DMS114 treated with DMSO at 0.1 percent for 48 hours (cell line): Measurements from ENCODE around the gene GOLIM4.
"Not testable (repeated sequence)": the region's sequence is repeated elsewhere in the genome, so short reads cannot be mapped to it uniquely, and the experiment has no call there.

Experiments used
- DNase-seq: peaks from one replicate; lab custom pipeline; 2025; ENCODE audit not compliant: unreplicated experiment; lab: John Stamatoyannopoulos, UW

GOLIM4 gene

DNA sequence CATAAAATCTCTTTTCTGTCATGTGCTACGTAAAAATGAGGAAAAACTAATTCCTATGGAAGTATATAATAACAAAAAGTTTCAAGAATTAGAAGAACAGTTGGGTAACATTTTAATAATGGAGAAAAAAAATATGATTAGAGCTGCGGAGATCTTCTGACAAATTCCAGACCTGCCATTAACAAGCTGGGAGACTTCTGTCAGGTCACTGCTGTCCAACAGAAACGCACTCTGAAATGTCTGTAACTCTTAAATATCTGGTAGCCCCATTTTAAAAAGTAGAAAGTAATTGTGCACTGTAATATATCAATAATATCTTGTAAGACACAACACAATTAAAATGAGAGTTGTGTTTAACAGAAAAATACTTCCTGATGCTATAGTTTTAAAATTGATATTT lies 15.7 kb downstream of the GOLIM4 start:
- no peak for DNase-seq

DNA sequence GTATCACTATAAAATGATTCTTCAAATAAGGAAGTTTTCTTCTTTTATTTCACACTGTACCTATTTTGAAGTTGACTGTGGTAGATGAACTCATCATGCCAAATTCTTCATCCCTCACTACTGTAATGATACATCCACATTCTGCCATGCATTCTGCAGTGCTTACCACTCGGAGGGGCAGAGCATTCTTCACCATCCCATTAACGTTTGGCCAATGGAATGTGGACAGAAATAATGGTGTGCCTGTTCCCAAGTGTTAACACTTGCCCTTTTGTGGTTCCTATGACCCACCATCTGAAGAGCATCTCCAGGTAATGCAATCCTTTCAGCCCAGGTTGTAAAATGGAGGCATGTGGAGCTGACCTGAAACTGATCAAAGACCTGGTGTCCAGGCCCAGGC lies 18.6 kb downstream of the GOLIM4 start:
- DNase-seq, result no peak

DNA sequence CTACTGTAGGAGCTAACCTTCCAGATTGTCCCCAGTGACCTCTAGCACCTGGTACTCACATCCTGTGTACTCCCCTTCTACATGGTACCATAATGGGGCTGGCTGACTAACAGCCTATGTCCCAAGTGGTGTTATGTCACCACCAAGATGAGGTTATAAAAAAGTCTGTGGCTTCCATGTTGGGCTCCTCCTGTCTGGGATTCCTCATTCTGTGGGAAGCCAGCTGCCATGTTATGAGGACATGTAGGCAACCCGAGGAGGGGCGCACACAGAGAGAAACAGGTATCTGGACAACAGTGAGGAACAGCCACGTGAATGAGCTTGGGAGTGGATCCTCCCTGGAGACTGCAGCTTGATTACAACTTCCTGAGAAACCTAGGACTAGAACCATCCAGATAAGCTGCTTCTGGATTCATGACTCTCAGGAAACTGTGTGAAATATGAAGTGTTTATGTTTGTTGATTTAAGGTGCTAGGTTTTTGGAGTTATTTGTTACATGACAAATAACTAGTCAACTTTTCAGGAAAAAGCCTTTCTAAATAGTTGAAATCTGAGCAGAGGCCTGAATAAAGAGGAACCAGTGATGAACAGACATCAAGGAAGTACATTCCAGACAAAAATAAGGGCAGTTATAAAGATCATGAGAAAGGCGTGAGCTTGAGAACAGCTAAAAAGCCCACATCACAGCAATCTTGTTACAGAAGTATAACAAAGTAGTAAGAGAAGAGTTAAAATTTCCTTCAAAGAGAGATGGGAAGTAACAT lies 21.7 kb downstream of the GOLIM4 start:
- DNase-seq, result no peak

DNA sequence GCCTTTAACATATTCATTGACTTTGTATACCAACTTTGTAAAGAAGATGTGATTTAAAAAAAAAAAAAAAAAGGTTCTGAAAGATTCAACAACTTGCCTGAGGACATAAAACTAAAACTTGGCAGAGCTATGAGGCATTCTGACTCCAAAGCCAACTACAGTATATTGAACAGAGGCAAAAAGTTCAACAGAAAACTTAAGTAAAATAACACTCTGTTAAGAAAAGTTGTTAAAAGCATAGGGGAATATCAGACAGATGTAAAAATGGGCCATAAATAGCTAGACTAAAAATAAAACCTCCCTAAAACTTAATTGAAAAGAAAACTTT lies 23.4 kb downstream of the GOLIM4 start:
- DNase-seq, result no peak

DNA sequence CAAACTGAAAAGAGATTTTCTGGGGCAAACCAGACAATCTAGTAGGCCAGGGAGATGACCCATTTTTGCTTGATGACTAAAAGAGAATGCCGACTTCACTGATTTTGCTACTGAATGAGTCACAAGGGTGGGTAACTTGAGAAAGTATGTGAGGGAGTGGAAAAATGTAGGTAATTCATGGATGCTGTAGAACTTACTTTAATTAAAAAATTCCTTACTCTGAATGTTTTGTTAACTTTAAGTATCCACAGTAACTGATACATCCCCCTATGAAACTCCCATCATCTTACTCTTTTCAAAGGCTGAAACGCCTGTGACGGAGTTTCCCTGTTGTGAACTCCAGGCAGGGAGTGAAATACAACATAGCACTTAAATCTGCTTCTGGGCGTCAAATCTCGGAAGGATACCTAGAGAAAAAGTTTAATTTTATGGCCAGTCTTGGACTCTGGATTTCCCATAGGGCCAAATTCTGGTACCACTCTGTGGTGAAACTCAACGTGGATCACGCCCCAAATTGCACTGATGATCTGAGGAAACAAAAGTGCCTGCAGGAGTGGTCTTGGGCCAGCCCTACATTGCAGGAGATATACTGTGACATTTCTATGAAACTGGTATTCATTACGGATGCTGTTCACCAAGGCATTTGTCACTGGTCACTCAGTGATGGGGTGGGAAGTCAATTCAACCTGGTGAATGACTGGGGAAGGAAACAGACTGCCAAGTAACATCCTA lies 24.0 kb downstream of the GOLIM4 start:
- DNase-seq, result no peak

DNA sequence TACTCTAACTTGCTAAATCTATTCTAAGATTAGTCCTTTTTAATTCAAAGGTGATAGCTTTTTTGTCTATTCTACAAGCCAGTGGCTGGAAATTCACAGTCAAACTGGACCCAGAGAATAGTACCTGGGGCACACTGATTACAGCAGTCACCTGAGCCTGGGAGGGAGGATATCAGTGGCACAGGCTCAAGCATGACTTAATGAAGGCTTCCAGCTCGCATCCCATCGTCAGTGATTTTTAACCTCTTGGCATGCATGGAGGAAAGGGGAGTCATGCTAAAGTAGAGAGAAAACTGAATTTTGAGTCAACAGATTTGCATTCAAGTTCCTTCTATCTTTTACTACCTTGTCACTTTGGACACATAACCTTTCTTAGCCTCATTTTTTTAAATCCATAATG lies 24.8 kb downstream of the GOLIM4 start:
- DNase-seq, result no peak

DNA sequence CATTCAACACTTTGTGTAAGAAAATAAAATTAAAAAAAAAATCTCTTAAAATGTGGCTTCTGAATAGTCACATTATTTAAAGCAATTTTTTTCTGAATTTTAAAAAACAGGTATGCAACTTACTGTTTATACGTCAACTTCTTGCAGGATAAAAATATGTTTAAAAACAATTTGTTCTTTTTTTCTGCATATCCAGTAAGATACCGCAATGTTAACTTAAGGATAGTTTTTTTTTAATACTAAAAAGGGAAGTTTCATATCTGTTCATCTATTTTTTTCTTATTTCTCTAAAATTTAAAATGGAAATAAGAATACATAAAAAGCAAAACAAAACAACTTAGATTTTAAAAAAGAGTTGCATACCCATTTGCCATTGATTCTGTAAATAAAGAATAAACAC lies 27.4 kb downstream of the GOLIM4 start:
- DNase-seq, result no peak

DNA sequence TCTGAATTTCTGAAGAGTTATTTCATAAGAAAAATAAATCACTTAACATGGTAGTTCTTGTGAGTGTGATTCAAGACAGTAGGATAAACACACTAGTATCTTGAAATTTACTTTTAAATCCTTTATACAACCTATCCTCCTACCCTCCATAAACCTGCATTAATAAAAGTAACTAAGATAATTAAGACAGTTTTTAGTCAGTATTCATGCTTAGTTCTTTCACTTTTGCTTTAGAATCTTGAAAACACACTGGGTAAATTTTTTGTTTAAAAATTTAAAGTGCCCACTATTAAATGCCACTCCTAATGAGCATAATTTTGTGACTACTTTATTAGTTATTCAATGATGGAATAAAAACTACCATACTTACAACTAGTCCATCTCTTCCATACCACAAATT lies 28.8 kb downstream of the GOLIM4 start:
- DNase-seq, result no peak

DNA sequence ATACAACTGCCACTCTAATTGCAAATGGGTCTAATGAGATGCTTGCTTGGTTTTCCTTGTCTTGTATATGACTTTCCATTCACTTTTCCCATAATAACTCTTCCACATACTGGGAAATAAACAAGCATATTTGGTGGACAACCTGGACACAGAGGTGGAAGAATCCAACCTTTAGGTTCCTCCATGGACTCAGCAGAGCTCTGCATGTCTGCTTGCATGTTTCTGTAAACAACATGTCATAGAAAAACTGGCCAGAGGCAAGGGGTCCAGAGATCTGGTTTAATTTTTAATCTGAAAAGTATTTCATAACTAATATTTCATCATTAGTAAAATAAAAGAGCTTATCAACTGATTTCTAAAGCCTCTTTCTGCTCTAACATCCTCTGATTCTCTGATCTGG lies 30.2 kb downstream of the GOLIM4 start:
- DNase-seq, result no peak

DNA sequence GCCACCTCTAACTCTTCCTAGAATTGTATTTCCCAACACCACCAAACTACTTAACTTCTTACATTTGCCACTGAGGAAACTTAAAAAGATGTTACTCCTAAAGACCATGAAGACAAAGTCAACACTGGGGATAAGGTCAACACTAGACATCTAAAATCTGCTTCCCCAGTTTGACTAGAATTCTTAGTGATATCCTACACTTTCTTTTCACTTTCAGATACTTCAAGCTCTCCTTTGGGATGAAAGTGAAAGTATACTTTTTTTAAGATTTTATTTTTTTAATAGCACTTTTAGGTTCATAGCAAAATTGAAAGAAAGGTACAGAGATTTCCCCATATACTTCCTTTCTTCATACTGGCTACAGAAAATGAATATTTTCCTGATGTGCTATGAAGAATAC lies 32.6 kb downstream of the GOLIM4 start:
- no peak for DNase-seq

DNA sequence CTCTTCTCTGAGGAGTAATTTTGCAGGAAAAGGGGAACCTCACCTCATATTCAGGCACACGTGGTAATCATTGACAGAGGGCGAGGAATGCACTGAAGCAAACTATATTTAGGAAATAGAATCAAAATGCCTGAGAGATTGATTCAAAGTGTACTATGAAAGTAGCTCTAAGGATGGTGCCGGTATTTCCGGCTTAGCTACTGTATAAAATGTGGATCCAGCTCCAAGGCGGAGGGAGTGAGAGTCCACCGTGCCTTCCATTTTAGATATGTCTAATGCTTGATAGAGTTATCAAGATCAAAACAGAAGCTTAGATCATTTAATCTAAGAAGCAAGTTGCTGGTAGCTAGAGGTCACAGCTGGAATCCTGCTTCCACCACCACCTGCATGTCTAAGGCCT lies 33.0 kb downstream of the GOLIM4 start:
- no peak for DNase-seq

DNA sequence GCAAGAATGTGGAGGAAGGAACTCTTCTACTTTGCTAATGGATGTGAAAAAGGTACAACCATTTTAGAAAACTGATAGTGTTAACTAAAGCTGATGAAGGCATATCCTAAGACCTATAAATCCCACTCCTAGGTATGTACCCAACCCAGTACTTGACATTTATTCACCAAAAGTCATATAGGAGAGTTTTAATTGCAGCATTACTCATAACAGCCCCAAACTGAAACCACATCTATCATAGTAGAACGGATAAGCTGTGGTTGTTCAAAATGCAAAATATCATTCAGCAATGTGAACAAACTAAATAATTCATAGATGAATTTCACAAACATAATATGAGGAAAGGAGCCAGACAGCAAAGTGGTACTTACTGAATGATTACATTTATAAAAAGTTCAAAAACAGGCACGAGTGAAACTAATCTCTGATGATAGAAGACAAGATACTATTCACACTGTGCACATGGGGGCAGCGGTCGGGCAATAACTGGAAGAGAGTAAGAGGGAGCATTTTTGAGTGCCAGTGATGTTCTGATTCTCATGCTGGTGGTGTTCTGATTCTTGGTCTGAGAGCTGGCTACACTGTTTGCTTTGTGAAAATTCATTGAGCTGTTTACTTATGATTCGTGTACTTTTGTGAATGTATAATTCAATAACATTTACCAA lies 34.3 kb downstream of the GOLIM4 start:
- DNase-seq, result no peak

DNA sequence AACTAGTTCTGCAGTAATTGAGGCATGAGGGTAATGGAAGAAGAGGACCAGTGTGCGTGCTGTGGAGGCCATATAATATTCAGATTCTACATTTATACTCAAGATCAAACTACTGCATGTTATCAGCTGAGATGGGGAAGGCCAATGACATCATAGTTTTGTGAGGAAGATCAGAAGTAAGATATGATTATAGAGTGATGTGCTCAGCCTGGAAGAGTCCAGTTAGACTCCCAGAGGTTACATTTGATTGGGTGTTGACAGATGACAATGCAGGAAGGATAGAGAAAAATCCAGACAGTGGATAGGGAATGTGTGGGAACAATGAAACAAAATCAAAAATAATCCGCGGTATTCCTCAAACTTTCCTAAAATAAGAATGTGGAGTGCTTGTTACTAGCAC lies 35.4 kb downstream of the GOLIM4 start:
- DNase-seq, result no peak

DNA sequence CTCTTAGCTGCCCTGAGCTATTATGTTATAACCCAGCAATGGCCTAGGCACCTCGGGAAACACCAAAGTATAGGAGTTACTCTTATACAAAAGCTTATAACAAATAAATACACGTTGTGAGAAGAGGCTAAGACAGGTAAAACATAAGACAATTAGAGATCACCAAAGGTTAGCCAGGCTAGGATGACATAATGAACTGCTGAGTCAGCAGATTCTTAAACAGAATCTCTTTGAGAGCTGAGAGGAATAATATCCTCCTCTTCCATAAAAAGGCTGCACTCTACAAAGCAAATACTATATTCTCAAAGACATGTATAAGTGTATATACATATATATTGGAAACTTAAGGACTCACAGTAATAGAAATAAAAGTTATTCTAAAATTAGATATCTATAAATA lies 37.2 kb downstream of the GOLIM4 start:
- DNase-seq, result no peak

DNA sequence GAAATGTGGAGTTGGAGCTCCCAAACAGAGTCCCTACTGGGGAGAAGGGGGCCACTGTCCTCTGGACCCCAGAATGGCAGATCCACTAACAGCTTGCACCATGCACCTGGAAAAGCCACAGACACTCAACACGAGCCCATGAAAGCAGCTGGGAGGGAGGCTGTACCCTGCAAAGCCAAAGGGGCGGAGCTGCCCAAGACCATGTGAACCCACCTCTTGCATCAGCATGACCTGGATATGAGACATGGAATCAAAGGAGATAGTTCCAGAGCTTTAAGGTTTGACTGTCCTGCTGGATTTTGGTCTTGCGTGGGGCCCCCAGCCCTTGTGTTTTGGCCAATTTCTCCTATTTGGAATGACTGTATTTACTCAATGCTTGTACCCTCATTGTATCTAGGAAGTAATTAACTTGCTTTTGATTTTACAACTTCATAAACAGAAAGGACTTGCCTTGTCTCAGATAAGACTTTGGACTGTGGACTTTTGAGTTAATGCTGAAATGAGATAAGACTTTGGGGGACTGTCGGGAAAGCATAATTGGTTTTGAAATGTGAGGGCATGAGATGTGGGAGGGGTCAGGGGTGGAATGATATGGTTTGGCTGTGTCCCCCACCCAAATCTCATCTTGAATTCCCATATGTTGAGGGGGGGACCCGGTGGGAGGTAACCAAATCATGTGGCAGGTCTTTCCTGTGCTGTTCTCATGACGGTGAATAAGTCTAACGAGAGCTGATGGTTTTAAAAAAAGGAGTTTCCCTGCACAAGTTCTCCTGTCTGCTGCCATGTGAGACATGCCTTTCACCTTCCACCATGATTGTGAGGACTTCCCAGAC lies 39.1 kb downstream of the GOLIM4 start:
- DNase-seq, result not testable (repeated sequence)

DNA sequence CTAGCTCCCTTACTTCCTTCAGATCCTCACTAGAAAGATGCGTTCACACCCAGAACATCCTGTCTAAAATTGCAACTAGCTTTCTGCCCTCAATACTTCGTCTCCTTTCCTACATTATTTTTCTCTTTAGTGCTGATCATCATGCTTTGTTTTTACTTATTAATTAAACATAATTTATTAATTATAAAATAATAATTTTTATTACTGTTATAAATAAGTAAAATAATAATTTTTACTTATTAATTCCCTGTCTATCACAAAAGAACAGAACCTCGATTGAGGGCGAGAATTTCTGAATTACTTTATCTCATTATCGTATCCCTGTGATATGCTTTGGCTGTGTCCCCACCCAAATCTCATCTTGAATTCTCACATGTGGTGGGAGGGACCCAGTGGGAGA lies 41.3 kb downstream of the GOLIM4 start:
- DNase-seq, result no peak

DNA sequence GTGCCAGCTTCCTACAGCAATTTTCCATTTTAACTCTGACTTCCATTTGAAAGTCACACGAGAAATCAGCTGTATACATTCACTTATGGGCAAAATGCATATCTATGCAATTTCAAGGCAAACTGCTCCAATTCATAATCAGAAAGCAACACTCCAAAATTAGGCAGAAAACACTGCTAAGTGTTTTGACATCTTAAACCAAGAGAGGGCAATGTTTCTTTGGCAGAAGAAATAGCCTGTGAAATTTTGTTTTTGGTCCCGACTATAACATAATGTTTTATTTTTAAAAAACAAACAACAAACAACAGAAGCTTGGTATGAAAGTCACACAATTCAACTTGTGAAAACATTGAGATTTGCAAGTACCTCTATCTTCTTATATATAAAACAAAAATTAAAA lies 42.6 kb downstream of the GOLIM4 start:
- DNase-seq, result no peak

DNA sequence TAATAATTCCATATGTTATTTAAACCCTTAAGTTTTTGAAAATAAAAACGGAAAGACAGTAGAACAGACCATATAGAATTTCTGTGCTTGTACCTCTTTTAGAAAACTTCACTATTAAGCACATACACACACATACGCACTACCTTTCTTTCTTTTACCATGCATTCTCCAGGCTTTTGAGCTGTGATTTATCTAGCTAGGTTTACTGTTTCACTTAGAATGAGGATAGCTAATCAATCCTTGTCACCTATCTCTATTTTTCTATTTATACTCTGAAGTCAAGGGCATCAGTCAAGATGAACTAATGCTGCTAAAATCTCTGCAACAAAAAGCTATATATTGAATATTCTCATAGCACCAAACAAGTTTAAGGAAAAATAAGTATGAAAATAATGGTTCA lies 43.2 kb downstream of the GOLIM4 start:
- no peak for DNase-seq

DNA sequence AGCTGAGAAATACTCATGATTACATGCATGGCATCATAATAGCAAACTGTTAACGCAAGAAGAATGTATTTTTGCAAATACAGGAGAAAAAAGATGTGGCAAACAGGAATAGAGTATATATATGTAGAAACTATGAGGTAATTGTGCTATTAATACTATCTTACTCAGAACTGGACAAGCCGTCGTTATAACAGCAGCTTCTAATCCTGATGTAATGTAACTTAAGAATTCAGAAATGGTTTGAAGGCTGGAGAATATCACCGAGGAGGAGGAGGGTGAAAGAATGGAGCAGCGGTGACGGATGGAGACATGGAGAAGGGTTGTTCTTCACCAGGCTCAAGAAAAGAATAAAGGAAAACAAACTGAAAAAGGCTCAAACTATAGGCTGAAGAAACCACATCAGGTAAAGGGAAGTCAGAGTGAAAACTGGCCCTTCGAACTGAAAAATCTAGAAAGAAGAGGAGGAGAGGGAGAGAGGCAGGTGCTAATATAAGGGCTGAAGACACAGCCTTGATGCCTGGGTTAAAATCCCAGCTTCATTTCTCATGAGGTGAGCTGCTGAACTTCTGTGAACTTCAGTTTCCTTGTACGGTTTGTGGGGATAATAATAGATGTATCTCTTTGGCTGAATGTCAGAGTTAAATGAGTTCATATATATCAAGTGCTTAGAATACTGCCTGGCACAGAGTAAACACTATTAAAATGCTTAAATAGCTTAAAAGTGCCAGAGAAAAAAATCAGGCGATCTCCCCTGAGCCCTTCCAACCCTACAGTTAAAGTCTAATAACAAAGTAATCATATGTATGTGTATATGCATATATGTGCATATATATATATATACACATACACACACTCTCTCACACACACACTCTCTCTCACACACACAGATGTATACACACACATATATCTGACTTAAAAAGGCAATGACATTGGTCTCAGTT lies 43.9 kb downstream of the GOLIM4 start:
- no peak for DNase-seq

DNA sequence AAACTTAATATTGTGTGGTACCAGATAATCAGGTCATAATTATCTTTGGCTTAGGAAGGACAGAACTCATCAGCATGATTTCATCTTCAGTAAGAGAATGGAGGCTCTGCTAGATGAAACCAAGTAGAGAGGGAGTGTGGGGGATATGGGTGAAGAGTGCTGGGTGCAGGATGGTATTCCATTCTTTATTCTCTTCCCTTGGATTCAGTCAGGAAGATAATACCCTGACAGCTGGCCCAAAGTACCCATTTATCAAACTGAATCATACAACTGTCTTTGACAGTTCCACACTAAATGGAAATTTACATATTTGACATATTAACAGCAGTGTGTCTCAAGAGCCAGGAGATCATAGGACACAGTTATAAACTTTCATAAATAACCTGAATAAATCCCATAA lies 44.7 kb downstream of the GOLIM4 start:
- no peak for DNase-seq
